ENCODE data around the gene ICE2.

The ICE2 gene

DNA sequence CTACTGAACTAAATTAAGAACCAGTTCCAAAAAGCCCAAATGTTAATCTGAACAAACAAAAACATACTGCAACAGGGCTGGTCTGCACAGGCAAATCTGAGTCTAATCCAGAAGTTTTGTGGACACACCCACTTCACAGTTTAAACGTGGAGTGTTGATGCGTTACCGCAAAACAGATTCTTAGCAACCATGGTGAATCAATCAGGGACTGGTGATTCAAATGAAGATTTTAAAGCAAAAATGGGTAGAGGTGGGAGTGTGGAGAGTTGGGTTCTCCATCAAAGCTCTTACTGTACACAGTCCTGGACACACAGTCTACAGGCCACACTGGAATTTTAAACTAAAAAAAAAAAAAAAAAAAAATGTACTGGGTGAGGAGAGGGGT, 86.3 kb downstream of the ICE2 start:
- peak; percentile 71 for DNase-seq (ENCODE audit: low read depth)
- H3K4me3 ChIP-seq (ENCODE audit: low read length): peak overlapping the region; percentile 31
- TF ChIP-seq, protein P1, sequence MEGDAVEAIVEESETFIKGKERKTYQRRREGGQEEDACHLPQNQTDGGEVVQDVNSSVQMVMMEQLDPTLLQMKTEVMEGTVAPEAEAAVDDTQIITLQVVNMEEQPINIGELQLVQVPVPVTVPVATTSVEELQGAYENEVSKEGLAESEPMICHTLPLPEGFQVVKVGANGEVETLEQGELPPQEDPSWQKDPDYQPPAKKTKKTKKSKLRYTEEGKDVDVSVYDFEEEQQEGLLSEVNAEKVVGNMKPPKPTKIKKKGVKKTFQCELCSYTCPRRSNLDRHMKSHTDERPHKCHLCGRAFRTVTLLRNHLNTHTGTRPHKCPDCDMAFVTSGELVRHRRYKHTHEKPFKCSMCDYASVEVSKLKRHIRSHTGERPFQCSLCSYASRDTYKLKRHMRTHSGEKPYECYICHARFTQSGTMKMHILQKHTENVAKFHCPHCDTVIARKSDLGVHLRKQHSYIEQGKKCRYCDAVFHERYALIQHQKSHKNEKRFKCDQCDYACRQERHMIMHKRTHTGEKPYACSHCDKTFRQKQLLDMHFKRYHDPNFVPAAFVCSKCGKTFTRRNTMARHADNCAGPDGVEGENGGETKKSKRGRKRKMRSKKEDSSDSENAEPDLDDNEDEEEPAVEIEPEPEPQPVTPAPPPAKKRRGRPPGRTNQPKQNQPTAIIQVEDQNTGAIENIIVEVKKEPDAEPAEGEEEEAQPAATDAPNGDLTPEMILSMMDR (IDR thresholded peaks at IDR 0.05; ENCODE audit: insufficient read depth, low read depth, low read length, missing control alignments): no peak

DNA sequence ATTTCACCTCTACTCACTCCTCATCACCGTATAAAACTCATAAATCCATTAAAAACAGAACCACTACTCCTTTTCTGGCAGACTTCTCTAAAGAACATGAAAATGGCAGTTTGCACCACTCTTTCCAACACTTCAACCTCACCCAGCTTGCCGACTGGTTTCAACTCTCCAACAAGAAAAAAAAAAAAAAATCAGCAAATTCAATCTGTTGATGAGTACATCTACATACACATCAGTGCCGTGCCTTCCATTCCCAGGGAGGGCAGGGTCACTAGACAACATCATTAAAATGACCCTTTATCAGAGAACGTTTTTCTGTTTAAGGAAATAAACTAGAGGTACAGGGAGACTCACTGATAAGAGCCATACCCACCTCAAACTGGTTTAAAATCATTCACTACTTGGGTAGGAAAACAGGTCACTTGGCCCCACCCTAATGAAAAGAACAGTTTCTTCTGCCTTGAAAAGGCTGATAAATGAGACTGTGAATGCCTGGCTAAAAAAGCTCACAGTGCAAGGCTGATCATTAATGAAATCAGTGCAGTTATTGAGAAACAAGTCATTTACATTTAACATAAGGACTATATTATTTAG, 87.1 kb downstream of the ICE2 start:
- no peak for DNase-seq (ENCODE audit: low read depth)
- TF ChIP-seq, protein P1 (IDR thresholded peaks at IDR 0.05; ENCODE audit: insufficient read depth, low read depth, low read length, missing control alignments): no peak
- peak overlapping the region; percentile 31 for H3K4me3 ChIP-seq (ENCODE audit: low read length)

DNA sequence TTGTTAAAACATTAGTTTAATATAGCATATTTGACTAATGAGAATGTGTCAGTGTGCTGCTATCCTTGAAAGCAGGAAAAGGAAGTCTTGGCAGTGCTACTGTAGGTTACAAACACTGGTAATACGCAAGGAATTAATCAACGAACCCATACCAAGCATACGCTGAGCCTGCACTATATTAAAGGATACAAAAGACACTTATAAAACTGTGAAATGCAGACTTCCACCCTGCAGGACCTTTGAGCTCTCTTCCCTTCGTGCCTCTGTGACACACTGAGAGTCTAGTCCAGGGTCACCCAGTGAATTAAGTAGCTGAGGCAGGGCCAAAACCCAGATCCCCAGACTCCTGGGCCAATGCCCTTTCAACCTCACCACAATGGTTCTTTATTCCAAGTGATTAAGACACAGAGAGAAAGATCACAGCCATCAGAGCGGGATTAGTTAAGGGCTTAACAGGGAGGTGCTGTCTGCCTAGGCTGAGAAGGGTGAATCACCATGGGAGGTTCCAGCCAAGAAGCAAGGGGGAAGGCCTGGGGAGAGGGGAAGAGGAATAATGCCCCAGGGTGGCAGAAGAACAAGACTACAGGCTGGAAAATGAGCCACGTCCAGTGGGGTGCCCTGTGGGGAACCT, 88.0 kb downstream of the ICE2 start:
- TF ChIP-seq, protein P1 (IDR thresholded peaks at IDR 0.05; ENCODE audit: insufficient read depth, low read depth, low read length, missing control alignments): no peak
- peak overlapping the region; percentile 31 for H3K4me3 ChIP-seq (ENCODE audit: low read length)
- peak; percentile 90 for DNase-seq (ENCODE audit: low read depth)

DNA sequence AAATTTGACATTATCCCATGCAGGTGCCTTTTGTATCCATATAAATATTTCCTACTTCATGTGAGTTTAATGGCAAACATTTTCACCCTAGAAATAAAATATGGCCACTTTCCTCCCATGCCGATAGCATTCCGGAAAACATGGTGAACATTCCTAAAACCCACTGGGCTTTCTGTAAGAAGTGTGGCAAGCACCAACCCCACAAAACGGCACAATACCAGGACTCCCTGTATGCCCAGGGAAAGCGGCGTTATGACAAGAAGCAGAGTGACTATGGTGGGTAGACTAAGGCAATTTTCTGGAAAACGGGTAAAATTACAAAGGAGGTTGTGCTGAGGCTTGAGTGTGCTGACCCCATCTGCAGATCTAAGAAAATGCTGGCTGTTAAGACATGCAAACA, 88.7 kb downstream of the ICE2 start:
- TF ChIP-seq, protein P1 (IDR thresholded peaks at IDR 0.05; ENCODE audit: insufficient read depth, low read depth, low read length, missing control alignments): no peak
- H3K4me3 ChIP-seq (ENCODE audit: low read length): peak overlapping the region; percentile 31
- no peak for DNase-seq (ENCODE audit: low read depth)

DNA sequence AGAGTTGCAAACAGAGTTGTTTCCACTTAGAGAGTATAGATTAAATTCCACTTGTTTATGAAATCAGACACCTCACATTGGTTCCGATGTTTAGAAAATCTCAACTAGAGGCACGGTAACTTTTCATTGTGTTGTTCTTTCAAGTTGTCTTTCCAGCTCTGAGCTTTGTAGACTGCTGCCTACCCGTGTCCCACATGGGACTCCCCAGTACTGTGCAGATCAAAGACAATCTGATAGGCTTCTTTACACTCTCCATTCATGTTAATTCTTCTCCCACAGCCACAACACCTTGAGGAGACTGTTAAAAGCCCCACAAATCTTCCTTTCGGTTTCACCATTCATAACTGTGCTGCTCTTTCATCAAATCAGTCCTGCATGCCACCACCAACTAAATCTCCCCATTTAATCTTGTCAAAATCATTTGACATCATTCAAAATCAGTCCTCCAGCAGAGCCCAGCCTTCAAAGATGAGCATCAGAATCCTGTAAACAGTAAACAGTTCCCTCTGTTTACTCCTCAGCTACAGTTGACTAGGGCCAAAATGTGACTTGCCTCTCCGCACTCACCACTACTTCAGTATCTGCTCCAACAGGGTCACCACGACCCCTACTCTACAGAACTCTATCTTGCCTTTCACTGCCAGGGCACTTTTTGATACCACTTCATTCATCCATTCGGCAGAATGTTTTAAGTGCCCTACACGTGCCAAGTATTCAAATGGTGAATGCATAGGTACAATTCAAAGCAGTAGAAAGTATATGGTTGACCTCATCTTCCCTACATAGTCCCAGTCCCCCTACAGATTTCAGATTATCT, 89.5 kb downstream of the ICE2 start:
- DNase-seq (ENCODE audit: low read depth): no peak
- TF ChIP-seq, protein P1 (IDR thresholded peaks at IDR 0.05; ENCODE audit: insufficient read depth, low read depth, low read length, missing control alignments): no peak
- peak overlapping the region; percentile 16 for H3K4me3 ChIP-seq (ENCODE audit: low read length)

DNA sequence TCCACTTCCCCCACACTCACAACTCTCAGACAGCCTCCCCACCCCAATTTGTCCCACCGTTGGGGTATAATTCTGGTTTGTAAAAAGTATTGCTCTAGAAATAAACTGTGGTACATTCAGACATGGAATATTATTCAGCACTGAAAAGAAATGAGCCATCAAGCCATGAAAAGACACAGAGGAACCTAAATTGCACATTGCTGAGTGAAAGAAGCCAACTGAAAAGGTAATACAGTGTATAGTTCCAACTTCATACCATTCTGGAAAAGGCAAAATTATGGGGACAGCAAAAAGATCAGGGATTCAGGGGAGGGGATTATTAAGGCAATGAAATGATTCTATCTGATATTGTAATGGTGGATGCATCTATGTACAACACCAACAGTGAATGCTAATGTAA, 91.6 kb downstream of the ICE2 start:
- TF ChIP-seq, protein P1 (IDR thresholded peaks at IDR 0.05; ENCODE audit: insufficient read depth, low read depth, low read length, missing control alignments): no peak
- DNase-seq (ENCODE audit: low read depth): no peak
- H3K4me3 ChIP-seq (ENCODE audit: low read length): no peak overlapping the region
